ENCODE results near the gene PRAMEF26.
"Not testable (repeated sequence)": the region's sequence is repeated elsewhere in the genome, so short reads cannot be mapped to it uniquely, and the experiment has no call there.

PRAMEF26 gene

GRCh38 chr1:13155909-13156308 is at the start of gene PRAMEF26:
PRAMEF26 (minus strand) TSS chr1:13156009; CDS start chr1:13153095, 2,914 bp downstream.
- not testable (repeated sequence) for DNase-seq (ENCODE audit: low read depth in 2 of 2)

- not testable (repeated sequence) for DNase-seq (ENCODE audit: low read depth in 2 of 2)
Observed at GRCh38 chr1:13201309-13201708, 45.5 kb upstream of the PRAMEF26 start, which contains the start of gene PRAMEF13. PRAMEF13 (minus strand) TSS chr1:13201409; CDS start chr1:13199589, 1,820 bp downstream.

- DNase-seq (ENCODE audit: low read depth in 2 of 2) = not testable (repeated sequence)
Observed at GRCh38 chr1:13171548-13171947, 15.7 kb upstream of the PRAMEF26 start, which contains the start of gene PRAMEF9. PRAMEF9 (plus strand) TSS chr1:13171848; CDS start chr1:13175281, 3,433 bp downstream.

- not testable (repeated sequence) for DNase-seq (ENCODE audit: low read depth in 2 of 2)
Observed at GRCh38 chr1:13165531-13165930, 9.7 kb upstream of the PRAMEF26 start, which contains the start of gene HNRNPCL4. HNRNPCL4 (minus strand) TSS chr1:13165631; CDS start chr1:13165467, 164 bp downstream.

- DNase-seq (ENCODE audit: low read depth in 2 of 2) = not testable (repeated sequence)
Observed at GRCh38 chr1:13116754-13117153, 39.1 kb downstream of the PRAMEF26 start, which contains the start of gene HNRNPCL2. HNRNPCL2 (minus strand) TSS chr1:13116854; CDS start chr1:13116400, 454 bp downstream.
